ENCODE data around the gene CDC25B.

The CDC25B gene

DNA sequence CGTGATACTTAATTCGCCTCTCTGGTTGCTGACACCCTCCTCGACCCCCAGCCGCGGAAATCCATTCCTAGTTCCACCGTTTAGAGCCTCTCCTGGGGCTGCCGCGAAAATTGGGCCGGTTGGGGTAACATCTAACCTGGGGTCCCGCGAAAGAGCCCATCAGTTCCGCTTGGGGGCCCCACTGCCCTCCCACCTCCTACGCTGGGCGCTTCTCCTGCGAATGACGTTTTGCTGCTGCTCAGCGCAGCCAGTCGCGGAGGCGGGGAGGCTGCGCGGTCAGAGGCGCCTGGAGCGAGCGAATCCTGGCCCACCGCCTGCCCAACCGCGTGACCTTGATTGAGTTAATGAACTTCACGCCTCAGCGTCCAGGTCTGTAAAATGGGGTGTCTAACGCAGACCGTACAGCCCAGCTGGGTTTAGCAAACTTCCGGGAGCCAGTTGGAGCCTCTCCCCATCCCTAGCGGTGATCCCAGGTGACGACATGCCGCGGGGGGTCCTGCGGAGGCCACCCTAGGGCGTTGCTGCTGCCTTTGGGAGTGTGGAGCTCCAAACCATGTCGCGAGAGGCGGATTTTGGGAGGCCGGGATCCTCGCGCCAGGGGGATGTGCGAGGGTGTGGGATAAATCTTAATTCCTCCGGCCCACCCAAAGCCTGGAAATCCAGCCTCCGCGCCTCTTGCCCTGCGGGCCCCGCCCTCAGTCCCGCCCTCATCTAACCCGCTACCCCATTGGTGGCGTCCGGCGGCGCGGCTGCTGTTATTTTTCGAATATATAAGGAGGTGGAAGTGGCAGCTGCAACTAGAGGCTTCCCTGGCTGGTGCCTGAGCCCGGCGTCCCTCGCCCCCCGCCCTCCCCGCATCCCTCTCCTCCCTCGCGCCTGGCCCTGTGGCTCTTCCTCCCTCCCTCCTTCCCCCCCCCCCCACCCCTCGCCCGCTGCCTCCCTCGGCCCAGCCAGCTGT is at the start of gene CDC25B:
Gene CDC25B (plus strand): TSS at position 800 of the 958 bp plus-strand sequence. CDS start 222 bp downstream, outside the sequence.
- TF ChIP-seq, protein P1, sequence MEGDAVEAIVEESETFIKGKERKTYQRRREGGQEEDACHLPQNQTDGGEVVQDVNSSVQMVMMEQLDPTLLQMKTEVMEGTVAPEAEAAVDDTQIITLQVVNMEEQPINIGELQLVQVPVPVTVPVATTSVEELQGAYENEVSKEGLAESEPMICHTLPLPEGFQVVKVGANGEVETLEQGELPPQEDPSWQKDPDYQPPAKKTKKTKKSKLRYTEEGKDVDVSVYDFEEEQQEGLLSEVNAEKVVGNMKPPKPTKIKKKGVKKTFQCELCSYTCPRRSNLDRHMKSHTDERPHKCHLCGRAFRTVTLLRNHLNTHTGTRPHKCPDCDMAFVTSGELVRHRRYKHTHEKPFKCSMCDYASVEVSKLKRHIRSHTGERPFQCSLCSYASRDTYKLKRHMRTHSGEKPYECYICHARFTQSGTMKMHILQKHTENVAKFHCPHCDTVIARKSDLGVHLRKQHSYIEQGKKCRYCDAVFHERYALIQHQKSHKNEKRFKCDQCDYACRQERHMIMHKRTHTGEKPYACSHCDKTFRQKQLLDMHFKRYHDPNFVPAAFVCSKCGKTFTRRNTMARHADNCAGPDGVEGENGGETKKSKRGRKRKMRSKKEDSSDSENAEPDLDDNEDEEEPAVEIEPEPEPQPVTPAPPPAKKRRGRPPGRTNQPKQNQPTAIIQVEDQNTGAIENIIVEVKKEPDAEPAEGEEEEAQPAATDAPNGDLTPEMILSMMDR (IDR thresholded peaks at IDR 0.05; ENCODE audit: control insufficient read depth, insufficient read depth, low read depth, low read length, missing control alignments), result peak; percentile 45
- H3K4me3 ChIP-seq (ENCODE audit: control insufficient read depth, low read depth, low read length), result peak within 1 kb of the TSS; percentile 79
- DNase-seq (ENCODE audit: low read depth), result peak; percentile 59

DNA sequence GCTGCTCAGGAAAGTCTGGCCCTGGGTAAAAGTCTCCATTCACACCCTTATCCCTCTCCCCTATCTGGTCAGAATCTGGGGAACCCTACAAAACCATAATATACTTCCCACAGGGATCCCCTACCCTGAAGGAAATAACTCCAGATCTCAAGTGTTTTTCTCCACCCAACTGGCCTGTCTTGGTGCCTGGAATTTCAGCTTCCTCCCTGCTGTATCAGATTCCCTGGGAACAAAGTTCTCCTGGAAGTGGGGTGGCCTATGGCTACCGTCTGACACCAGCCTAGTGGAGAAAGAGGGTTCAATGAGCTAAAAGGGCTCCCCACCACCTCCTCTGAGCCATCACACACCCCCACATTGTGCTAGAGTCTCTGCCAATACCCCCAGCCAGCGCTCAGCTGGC is 48.6 kb upstream of the CDC25B start:
- no peak for DNase-seq (ENCODE audit: low read depth)

DNA sequence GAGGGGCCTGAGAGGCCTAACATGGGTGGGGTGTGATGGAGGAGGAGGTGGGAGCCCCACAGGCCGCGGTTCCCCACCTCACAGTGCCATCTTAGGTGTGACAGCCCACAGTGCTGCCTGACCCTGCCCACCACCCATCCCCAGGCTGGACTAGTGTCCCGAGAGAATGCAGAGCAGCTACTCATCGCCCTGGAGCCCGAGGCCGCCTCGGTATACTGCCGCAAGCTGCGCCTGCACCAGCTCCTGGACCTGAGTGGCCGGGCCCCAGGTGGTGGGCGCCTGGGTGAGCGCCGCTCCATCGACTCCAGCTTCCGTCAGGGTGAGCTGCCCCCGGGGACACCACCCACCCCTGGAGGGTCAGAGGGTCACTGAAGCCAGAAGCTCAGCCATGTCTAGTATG is 48.0 kb upstream of the CDC25B start:
- DNase-seq (ENCODE audit: low read depth), result no peak
- no peak overlapping the region for H3K4me3 ChIP-seq (ENCODE audit: control insufficient read depth, low read depth, low read length)
- TF ChIP-seq, protein P1 (IDR thresholded peaks at IDR 0.05; ENCODE audit: control insufficient read depth, insufficient read depth, low read depth, low read length, missing control alignments), result no peak

More for the DNA sequence above, 48.6 kb upstream of the CDC25B start:
- TF ChIP-seq, protein P1 (IDR thresholded peaks at IDR 0.05; ENCODE audit: control insufficient read depth, insufficient read depth, low read depth, low read length, missing control alignments), result no peak
- no peak overlapping the region for H3K4me3 ChIP-seq (ENCODE audit: control insufficient read depth, low read depth, low read length)

DNA sequence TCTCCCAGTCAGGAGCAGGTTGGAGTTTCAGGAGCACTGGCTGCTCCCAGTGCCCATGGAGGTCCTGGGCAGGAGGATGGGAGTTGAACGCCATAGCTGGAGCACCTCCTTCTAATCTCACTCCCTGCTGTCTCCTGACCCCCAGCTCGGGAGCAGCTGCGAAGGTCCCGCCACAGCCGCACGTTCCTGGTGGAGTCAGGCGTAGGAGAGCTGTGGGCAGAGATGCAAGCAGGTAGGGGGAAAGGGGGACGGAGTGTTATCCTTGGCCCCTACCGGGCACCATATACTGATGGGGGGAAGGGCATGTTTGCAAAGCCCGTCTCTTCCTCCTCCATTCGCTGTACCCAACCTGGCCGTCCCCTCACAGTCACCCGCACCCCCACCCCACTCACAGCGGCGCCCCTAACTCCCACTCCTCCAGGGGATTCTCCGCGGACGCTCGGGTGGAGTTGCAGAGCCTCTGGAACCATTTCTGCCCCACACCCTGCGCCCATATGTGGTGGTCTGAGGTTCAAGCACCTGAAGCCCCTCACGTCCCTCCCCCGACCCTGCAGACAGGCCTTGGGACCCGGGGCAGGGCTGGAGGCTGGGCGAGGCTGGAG is 46.9 kb upstream of the CDC25B start:
- TF ChIP-seq, protein P1 (IDR thresholded peaks at IDR 0.05; ENCODE audit: control insufficient read depth, insufficient read depth, low read depth, low read length, missing control alignments), result no peak
- DNase-seq (ENCODE audit: low read depth), result no peak
- no peak overlapping the region for H3K4me3 ChIP-seq (ENCODE audit: control insufficient read depth, low read depth, low read length)

DNA sequence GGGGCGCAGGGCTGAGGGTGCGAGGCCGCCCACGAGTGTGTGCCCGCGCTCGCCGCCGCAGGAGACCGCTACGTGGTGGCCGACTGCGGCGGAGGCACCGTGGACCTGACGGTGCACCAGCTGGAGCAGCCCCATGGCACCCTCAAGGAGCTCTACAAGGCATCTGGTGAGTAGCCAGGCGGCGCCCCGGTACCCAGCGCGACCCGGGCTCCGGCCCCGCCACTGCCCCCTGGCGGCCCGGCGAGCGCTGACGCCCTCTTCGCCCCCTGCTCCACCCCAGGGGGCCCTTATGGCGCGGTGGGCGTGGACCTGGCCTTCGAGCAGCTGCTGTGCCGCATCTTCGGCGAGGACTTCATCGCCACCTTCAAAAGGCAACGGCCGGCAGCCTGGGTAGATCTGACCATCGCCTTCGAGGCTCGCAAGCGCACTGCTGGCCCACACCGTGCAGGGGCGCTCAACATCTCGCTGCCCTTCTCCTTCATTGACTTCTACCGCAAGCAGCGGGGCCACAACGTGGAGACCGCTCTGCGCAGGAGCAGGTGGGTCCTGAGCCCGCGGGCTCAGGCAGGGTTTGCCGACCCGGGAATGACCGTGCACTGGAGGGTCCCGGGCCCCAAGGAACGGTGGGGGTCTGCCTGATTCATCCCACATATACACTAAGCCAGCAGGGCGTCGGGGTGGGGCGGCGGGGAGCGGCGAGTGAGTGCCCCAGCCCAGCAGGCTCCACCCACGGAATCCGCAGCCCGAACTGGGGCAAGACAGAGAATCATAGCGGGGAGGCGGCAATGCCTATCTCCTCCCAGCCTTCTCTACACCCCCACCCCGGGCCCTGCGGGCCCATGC is 46.2 kb upstream of the CDC25B start:
- TF ChIP-seq, protein P1 (IDR thresholded peaks at IDR 0.05; ENCODE audit: control insufficient read depth, insufficient read depth, low read depth, low read length, missing control alignments), result peak; percentile 13
- no peak for DNase-seq (ENCODE audit: low read depth)
- no peak overlapping the region for H3K4me3 ChIP-seq (ENCODE audit: control insufficient read depth, low read depth, low read length)

DNA sequence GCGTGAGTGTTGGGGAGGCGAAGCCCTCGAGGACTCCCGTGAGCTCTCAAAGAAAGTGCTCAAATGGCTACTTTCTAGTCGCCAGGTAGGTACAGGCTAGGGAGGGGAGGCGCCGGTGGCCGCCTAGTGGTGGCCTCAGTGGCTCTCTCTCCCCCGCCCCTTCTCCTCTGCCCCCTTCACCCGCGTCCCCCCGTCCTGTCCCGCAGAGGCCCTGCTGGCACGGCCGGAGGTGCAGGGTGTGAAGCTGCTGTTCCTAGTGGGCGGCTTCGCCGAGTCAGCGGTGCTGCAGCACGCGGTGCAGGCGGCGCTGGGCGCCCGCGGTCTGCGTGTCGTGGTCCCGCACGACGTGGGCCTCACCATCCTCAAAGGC is 44.8 kb upstream of the CDC25B start:
- no peak for DNase-seq (ENCODE audit: low read depth)
- no peak overlapping the region for H3K4me3 ChIP-seq (ENCODE audit: control insufficient read depth, low read depth, low read length)
- TF ChIP-seq, protein P1 (IDR thresholded peaks at IDR 0.05; ENCODE audit: control insufficient read depth, insufficient read depth, low read depth, low read length, missing control alignments), result no peak
